HEK293T (cell line): ENCODE data around the gene TMCO2.

ENCODE experiments used
- ELF4 ChIP-seq: fragments of 450-650 bp; IDR thresholded peaks from 2 replicates; pipeline ENCODE4 v1.6.1; 2017; ENCODE audit warnings: antibody characterized with exemption
- FOXA1 ChIP-seq: fragments of 450-650 bp; IDR thresholded peaks from 2 replicates; pipeline ENCODE4 v1.6.1; 2016; ENCODE audit warnings: mild to moderate bottlenecking
- L3MBTL2 ChIP-seq: fragments of 450-650 bp; conservative IDR thresholded peaks from 2 replicates; pipeline ENCODE4 v1.6.1; 2016; ENCODE audit warnings: mild to moderate bottlenecking
- NFRKB ChIP-seq: fragments of 450-650 bp; IDR thresholded peaks from 2 replicates; pipeline ENCODE4 v1.6.1; 2016; ENCODE audit warnings: mild to moderate bottlenecking, moderate library complexity
- SP1 ChIP-seq: fragments of 450-650 bp; IDR thresholded peaks from 2 replicates; pipeline ENCODE4 v1.6.1; 2017
- SUZ12 ChIP-seq: fragments of 450-650 bp; IDR thresholded peaks from 2 replicates; pipeline ENCODE4 v1.6.1; 2016; ENCODE audit warnings: mild to moderate bottlenecking
- TARDBP ChIP-seq: fragments of 450-650 bp; IDR thresholded peaks from 2 replicates; pipeline ENCODE4 v1.6.1; 2016
- ZNF384 ChIP-seq: fragments of 450-650 bp; IDR thresholded peaks from 2 replicates; pipeline ENCODE4 v1.6.1; 2016

DNA sequence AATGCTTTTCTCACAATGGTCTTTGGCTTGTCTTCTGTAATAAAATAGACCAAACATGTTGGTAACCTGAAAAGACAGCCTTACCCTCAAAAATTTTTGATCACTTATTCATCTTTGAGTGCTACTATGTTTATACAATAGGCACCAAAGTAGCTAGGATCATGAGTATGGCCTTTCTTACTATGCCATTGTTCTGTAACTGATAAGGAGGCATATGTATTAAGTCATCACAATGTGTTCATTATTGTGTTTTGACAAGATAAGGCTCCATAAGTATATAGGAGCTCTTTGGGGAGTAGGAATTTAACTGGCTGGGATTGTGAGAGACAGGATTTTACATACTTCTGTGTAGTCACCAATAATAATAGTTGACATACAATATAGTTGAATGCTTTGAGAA lies 675 bp downstream of the TMCO2 start:
- TF ChIP-seq TARDBP (no peak), SUZ12 (no peak), SP1 (no peak), ELF4 (no peak), NFRKB (no peak), L3MBTL2 (no peak), FOXA1 (no peak), ZNF384 (no peak)
